Activated CD4-positive, alpha-beta memory T cell treated with anti-CD3 and anti-CD28 coated beads, Interleukin-2, amount 10 ng/mL, durations not matched to agents 7 days and 5 days (primary cell): ENCODE data around the gene AGAP1. TPM values are rescaled to one million over a fixed set of nuclear protein-coding genes. Genes with fewer than 3 reads are reported as not detected.

Source experiments
- CTCF ChIA-PET: fragments of 350-600 bp; sonication (Branson Sonifier 250); formaldehyde crosslinking; loops from one replicate; lab custom pipeline; 2021; ENCODE audit warnings: antibody characterized with exemption, inconsistent platforms; lab: Charles Lee
- POLR2A ChIA-PET: fragments of 350-600 bp; sonication (Branson Sonifier 250); formaldehyde crosslinking; loops from one replicate; lab custom pipeline; 2021; ENCODE audit warnings: antibody characterized with exemption; lab: Charles Lee
- DNase-seq: peaks from one replicate; pipeline ENCODE4 v3.0.0-alpha.2; 2020
- H3K27ac Mint-ChIP-seq: one replicate; pipeline ENCODE4 v1.8.0; 2021; ENCODE audit warnings: mild to moderate bottlenecking, mixed read lengths
- H3K27me3 Mint-ChIP-seq: one replicate; pipeline ENCODE4 v1.8.0; 2021; ENCODE audit warnings: mixed read lengths
- H3K36me3 Mint-ChIP-seq: one replicate; pipeline ENCODE4 v1.8.0; 2021; ENCODE audit warnings: low read depth, mixed read lengths
- H3K4me1 Mint-ChIP-seq: one replicate; pipeline ENCODE4 v1.8.0; 2021; ENCODE audit warnings: mixed read lengths
- H3K4me3 Mint-ChIP-seq: one replicate; pipeline ENCODE4 v1.8.0; 2021; ENCODE audit warnings: mild to moderate bottlenecking, mixed read lengths
- H3K9me3 Mint-ChIP-seq: one replicate; pipeline ENCODE4 v1.8.0; 2021; ENCODE audit warnings: mixed read lengths
- total RNA-seq, 2 experiments: library from RNA; stranded (reverse); gene quantifications; one replicate each; pipeline ENCODE4 v1.2.3, GENCODE V29; 2021

Gene AGAP1
- total RNA-seq, 2 experiments from 2014 or later, result 1.1 to 1.2 TPM

- no peaks in the 10 kb centered on the region for H3K4me1 Mint-ChIP-seq
- DNase-seq, result no peak
- H3K4me3 Mint-ChIP-seq, result no peak overlapping the region
- no peaks in the 10 kb centered on the region for H3K36me3 Mint-ChIP-seq
- H3K27me3 Mint-ChIP-seq, result no peaks in the 10 kb centered on the region
- H3K27ac Mint-ChIP-seq, result no peak overlapping the region
- ChIA-PET POLR2A (no interaction called here), CTCF (no interaction called here)
- H3K9me3 Mint-ChIP-seq, result peaks cover under 1% of the 10 kb centered on the region
These were observed 532.0 kb downstream of the AGAP1 start for GRCh38 chr2:236025892-236026291.

GRCh38 chr2:236026841-236027240 lies 533.0 kb downstream of the AGAP1 start:
- DNase-seq, result no peak
- no peak overlapping the region for H3K27ac Mint-ChIP-seq
- no peaks in the 10 kb centered on the region for H3K27me3 Mint-ChIP-seq
- H3K9me3 Mint-ChIP-seq, result peaks cover 3% of the 10 kb centered on the region
- POLR2A ChIA-PET, result no interaction called here
- no peaks in the 10 kb centered on the region for H3K4me1 Mint-ChIP-seq
- H3K36me3 Mint-ChIP-seq, result no peaks in the 10 kb centered on the region
- no peak overlapping the region for H3K4me3 Mint-ChIP-seq
- CTCF ChIA-PET, result no interaction called here

DNA sequence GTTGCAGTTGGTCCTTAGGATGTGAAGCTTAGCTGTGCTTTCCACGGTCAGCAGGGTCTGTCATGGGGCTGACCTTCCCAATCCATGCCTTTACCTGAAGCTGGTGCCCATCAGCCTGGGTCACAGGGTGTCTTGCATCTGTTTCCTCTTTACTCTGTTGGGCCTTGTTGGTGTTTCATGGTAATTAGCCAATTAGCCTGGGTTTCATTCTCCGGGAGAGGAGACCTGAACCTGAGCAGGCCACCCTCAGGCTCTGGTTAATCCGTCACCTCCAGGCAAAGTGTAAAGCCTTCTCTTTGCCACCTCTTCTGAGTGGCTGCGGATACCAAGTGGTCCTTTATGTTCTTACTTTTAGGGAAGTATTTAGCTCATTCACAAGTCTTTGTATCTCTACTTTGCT lies 534.2 kb downstream of the AGAP1 start:
- Mint-ChIP-seq H3K9me3 (peaks cover 3% of the 10 kb centered on the region), H3K4me3 (no peak overlapping the region), H3K36me3 (no peaks in the 10 kb centered on the region), H3K4me1 (no peaks in the 10 kb centered on the region), H3K27me3 (no peaks in the 10 kb centered on the region), H3K27ac (no peak overlapping the region)
- no peak for DNase-seq
- POLR2A ChIA-PET, result no interaction called here
- CTCF ChIA-PET, result no interaction called here

DNA sequence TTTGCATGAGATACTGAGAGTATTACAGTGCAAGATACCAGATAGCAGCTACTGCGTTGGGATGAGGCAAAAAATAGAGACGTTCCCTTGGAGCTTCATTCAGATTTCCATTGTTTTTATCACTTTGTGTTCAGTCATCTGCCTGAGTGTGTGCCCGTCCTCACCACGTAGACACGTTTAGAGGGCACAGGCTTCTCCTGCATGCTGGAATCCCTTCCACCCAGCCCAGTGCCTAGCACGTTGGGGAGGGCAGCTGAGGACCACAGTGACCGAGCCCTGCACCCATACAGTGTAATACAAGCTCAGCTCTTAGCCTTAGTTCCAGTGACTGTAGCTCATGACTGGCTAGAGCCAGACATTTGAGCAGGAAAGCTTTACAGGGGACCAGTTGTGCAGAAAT lies 539.6 kb downstream of the AGAP1 start:
- ChIA-PET POLR2A (no interaction called here), CTCF (no interaction called here)
- Mint-ChIP-seq H3K9me3 (peaks cover 3% of the 10 kb centered on the region), H3K27ac (no peak overlapping the region), H3K36me3 (no peaks in the 10 kb centered on the region), H3K4me1 (no peaks in the 10 kb centered on the region), H3K4me3 (no peak overlapping the region), H3K27me3 (no peaks in the 10 kb centered on the region)
- no peak for DNase-seq

DNA sequence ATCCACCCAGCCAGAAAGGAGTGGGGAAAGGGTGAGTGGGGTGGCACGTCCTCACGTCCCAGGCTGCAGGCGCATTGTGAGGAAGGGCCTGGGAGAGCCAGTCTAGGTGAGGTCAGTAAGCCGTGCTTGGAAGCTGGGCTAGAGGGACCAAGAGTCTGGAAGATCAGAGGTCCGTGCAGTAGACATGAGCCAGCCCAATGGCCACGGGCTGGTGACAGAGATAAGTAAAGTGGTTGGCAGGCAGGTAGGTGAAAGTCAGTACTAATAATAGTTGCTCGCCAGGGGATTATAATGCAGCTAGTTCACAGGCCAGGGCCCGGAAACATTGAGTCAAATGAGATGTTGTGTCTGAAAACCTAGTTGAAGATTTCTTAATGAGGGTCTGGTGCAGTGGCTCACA lies 541.1 kb downstream of the AGAP1 start:
- Mint-ChIP-seq H3K27ac (no peak overlapping the region), H3K4me1 (no peaks in the 10 kb centered on the region), H3K27me3 (no peaks in the 10 kb centered on the region), H3K4me3 (no peak overlapping the region), H3K36me3 (no peaks in the 10 kb centered on the region), H3K9me3 (peaks cover 3% of the 10 kb centered on the region)
- ChIA-PET POLR2A (no interaction called here), CTCF (no interaction called here)
- DNase-seq, result no peak

DNA sequence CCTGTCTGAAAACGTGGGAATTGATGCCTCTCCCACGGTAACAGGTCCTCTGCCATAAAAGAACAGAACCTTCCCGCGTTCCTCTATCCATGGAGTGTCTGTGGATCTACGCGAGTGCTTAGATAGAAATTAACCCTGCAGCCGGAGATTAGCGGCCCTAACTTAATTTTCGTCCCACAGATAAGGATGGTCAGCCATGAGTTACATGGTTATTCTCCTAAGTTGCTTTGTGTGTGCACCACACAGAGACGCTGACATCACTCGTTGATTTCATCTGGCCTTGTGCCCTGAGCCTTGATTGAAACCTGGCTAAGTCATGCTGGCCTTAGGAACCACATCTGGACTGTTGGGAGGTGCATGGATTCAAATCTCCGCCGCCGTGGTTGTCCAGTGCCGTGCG lies 542.2 kb downstream of the AGAP1 start:
- Mint-ChIP-seq H3K27me3 (no peaks in the 10 kb centered on the region), H3K4me3 (no peak overlapping the region), H3K9me3 (peaks cover 1% of the 10 kb centered on the region), H3K4me1 (no peaks in the 10 kb centered on the region), H3K36me3 (no peaks in the 10 kb centered on the region), H3K27ac (no peak overlapping the region)
- CTCF ChIA-PET, result no interaction called here
- POLR2A ChIA-PET, result no interaction called here
- DNase-seq, result no peak

GRCh38 chr2:236038096-236038495 lies 544.3 kb downstream of the AGAP1 start:
- ChIA-PET CTCF (no interaction called here), POLR2A (no interaction called here)
- Mint-ChIP-seq H3K27ac (no peak overlapping the region), H3K36me3 (no peaks in the 10 kb centered on the region), H3K4me1 (no peaks in the 10 kb centered on the region), H3K4me3 (no peak overlapping the region), H3K9me3 (no peaks in the 10 kb centered on the region), H3K27me3 (no peaks in the 10 kb centered on the region)
- no peak for DNase-seq

- Mint-ChIP-seq H3K4me1 (no peaks in the 10 kb centered on the region), H3K9me3 (no peaks in the 10 kb centered on the region), H3K4me3 (no peak overlapping the region), H3K27me3 (no peaks in the 10 kb centered on the region), H3K36me3 (no peaks in the 10 kb centered on the region), H3K27ac (no peak overlapping the region)
- DNase-seq, result no peak
- ChIA-PET CTCF (no interaction called here), POLR2A (no interaction called here)
These were observed 546.9 kb downstream of the AGAP1 start for GRCh38 chr2:236040600-236041328.

DNA sequence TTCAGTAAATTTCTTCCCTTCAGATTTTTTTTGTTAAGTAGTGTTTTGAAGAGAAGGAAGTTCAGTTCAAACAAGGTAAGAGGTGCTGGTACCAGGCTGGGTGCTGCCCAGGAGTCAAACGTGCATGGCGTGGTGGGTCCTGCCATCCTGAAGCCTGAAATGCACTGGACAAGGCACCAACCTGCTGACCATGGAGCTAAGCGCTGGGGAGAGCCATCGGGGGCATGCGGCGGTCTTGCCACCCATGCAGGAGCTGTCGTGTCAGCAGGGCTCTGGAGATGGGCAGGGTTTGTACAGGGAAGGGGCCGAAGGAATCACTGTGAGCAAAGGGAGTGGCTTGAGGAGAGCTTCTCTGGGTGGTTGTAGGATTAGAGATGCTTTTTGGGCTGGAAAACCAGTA lies 547.8 kb downstream of the AGAP1 start:
- ChIA-PET CTCF (no interaction called here), POLR2A (no interaction called here)
- no peaks in the 10 kb centered on the region for H3K4me1 Mint-ChIP-seq
- H3K36me3 Mint-ChIP-seq, result no peaks in the 10 kb centered on the region
- no peaks in the 10 kb centered on the region for H3K9me3 Mint-ChIP-seq
- no peak for DNase-seq
- H3K27me3 Mint-ChIP-seq, result peaks cover 7% of the 10 kb centered on the region
- H3K27ac Mint-ChIP-seq, result no peak overlapping the region
- H3K4me3 Mint-ChIP-seq, result no peak overlapping the region

- no peak overlapping the region for H3K4me3 Mint-ChIP-seq
- CTCF ChIA-PET, result no interaction called here
- POLR2A ChIA-PET, result no interaction called here
- peaks cover 7% of the 10 kb centered on the region for H3K27me3 Mint-ChIP-seq
- H3K36me3 Mint-ChIP-seq, result no peaks in the 10 kb centered on the region
- H3K27ac Mint-ChIP-seq, result no peak overlapping the region
- no peaks in the 10 kb centered on the region for H3K4me1 Mint-ChIP-seq
- DNase-seq, result no peak
- no peaks in the 10 kb centered on the region for H3K9me3 Mint-ChIP-seq
These were observed 548.2 kb downstream of the AGAP1 start for GRCh38 chr2:236042087-236042486.

DNA sequence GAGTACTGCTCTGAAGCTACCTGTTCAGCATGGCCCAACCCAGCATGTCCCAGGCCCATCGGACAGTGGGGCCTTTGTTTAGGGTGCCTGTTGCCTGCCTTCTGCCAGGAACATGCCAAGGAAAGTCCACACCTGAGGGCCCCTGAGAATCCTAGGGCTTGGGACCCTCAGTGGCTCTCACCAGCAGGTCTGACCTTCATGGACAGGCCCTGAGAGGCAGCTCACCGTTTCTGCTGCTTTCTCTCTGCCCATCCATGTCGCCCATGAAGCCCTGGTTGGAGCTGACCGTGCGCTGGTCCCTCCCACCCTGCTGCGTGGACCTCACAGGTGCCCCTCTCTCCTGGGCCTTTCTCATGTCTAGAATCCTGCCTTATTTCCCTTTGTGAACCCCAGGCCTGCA lies 550.3 kb downstream of the AGAP1 start:
- no peaks in the 10 kb centered on the region for H3K9me3 Mint-ChIP-seq
- no peaks in the 10 kb centered on the region for H3K4me1 Mint-ChIP-seq
- no peaks in the 10 kb centered on the region for H3K36me3 Mint-ChIP-seq
- no peak for DNase-seq
- ChIA-PET CTCF (no interaction called here), POLR2A (no interaction called here)
- H3K4me3 Mint-ChIP-seq, result no peak overlapping the region
- H3K27ac Mint-ChIP-seq, result no peak overlapping the region
- peaks cover 12% of the 10 kb centered on the region for H3K27me3 Mint-ChIP-seq

DNA sequence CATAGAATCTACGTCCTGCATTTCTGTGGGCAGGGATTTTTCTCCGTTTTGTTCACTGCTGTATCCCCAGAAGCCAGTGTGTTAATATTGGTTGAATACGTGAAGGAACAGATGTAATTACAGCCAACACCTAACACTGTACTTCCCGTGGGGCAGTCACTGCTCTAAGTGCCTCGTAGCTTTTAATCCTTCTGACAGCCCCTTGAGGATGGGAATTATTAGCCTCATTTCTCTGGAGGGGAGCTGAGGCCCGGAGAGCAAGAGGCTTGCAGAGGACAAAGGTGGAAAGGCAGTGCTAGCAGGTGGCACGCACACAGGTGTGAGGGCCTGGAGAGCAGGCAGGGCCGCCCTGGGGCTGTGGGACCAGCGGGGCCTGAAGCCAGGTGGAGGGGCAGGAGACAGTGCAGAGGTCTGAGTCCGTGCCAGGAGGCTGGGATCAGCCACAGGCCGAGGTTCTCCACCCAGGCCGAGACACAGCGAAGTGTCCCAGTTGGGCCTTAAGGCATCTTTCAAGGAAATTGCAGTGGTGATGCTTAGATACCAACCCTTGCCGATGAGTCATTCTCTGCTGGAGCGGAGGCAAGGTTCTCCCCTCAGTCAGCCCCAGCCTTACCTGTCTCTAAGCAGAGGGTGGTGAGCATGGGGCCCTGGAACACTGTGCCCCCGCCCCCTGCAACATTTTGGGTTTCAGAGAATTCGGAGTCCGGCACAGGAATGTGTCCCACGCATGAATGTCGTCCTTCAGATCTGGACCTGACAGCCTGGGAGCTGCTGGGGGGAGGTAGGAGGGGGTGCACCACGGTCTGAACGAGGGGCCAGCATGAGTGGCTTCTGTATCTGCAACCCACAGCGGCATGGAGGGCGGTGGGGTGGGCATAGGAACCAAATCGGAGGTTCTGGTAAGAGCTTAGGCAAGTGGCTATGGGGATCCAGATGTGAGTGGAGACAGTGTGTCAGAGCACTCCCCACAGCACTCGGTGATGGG lies 551.7 kb downstream of the AGAP1 start:
- H3K9me3 Mint-ChIP-seq, result no peaks in the 10 kb centered on the region
- no peak overlapping the region for H3K4me3 Mint-ChIP-seq
- no peaks in the 10 kb centered on the region for H3K36me3 Mint-ChIP-seq
- H3K27me3 Mint-ChIP-seq, result peaks cover 15% of the 10 kb centered on the region
- H3K27ac Mint-ChIP-seq, result no peak overlapping the region
- no peak for DNase-seq
- peaks cover 7% of the 10 kb centered on the region for H3K4me1 Mint-ChIP-seq
- POLR2A ChIA-PET, result no interaction called here
- CTCF ChIA-PET, result no interaction called here

GRCh38 chr2:236046715-236047114 lies 552.9 kb downstream of the AGAP1 start:
- Mint-ChIP-seq H3K36me3 (no peaks in the 10 kb centered on the region), H3K4me3 (no peak overlapping the region), H3K27ac (no peak overlapping the region), H3K9me3 (no peaks in the 10 kb centered on the region), H3K27me3 (peaks cover 20% of the 10 kb centered on the region), H3K4me1 (peaks cover 7% of the 10 kb centered on the region)
- ChIA-PET POLR2A (no interaction called here), CTCF (no interaction called here)
- no peak for DNase-seq
